GM19455 (cell line): ENCODE measurements around the gene HDDC2.
"Not testable (repeated sequence)": the region's sequence is repeated elsewhere in the genome, so short reads cannot be mapped to it uniquely, and the experiment has no call there.

Experiments
- ATAC-seq: cut with Tn5 transposase; IDR thresholded peaks from one replicate; pipeline ENCODE4 v1.9.1; 2021; ENCODE audit not compliant: unreplicated experiment

The HDDC2 gene

GRCh38 chr6:125307150-125307838 lies 5.5 kb upstream of the HDDC2 start:
- ATAC-seq: no peak

- ATAC-seq: no peak
Observed at GRCh38 chr6:125306756-125307149, 5.0 kb upstream of the HDDC2 start.

- ATAC-seq: no peak
Observed at GRCh38 chr6:125304970-125305660, 3.3 kb upstream of the HDDC2 start.

- no peak for ATAC-seq
Observed at GRCh38 chr6:125303512-125303854, 1.7 kb upstream of the HDDC2 start.

- no peak for ATAC-seq
Observed at GRCh38 chr6:125302840-125303511, 1.2 kb upstream of the HDDC2 start.

GRCh38 chr6:125300992-125301434 lies 754 bp downstream of the HDDC2 start:
- ATAC-seq: no peak

GRCh38 chr6:125299257-125299656 lies 2.5 kb downstream of the HDDC2 start:
- no peak for ATAC-seq

GRCh38 chr6:125296471-125296870 lies 5.3 kb downstream of the HDDC2 start:
- ATAC-seq: no peak

GRCh38 chr6:125294925-125295324 lies 6.8 kb downstream of the HDDC2 start:
- ATAC-seq: no peak

GRCh38 chr6:125294036-125294435 lies 7.7 kb downstream of the HDDC2 start:
- no peak for ATAC-seq

GRCh38 chr6:125293587-125293986 lies 8.2 kb downstream of the HDDC2 start:
- no peak for ATAC-seq

GRCh38 chr6:125287718-125288117 lies 14.0 kb downstream of the HDDC2 start:
- no peak for ATAC-seq

GRCh38 chr6:125285936-125286335 lies 15.8 kb downstream of the HDDC2 start:
- ATAC-seq: no peak

GRCh38 chr6:125285353-125285752 lies 16.4 kb downstream of the HDDC2 start:
- no peak for ATAC-seq

GRCh38 chr6:125282470-125282869 lies 19.3 kb downstream of the HDDC2 start:
- ATAC-seq: not testable (repeated sequence)

GRCh38 chr6:125280370-125281035 lies 21.3 kb downstream of the HDDC2 start:
- ATAC-seq: not testable (repeated sequence)

- ATAC-seq: no peak
Observed at GRCh38 chr6:125279961-125280360, 21.8 kb downstream of the HDDC2 start.

- no peak for ATAC-seq
Observed at GRCh38 chr6:125277838-125278237, 23.9 kb downstream of the HDDC2 start.

- ATAC-seq: no peak
Observed at GRCh38 chr6:125275779-125276178, 26.0 kb downstream of the HDDC2 start.

GRCh38 chr6:125274935-125275334 lies 26.8 kb downstream of the HDDC2 start:
- ATAC-seq: no peak

GRCh38 chr6:125273965-125274364 lies 27.8 kb downstream of the HDDC2 start:
- no peak for ATAC-seq

GRCh38 chr6:125273251-125273650 lies 28.5 kb downstream of the HDDC2 start:
- ATAC-seq: no peak
